ENCODE results near the gene KCTD7.
"Not testable (repeated sequence)": the region's sequence is repeated elsewhere in the genome, so short reads cannot be mapped to it uniquely, and the experiment has no call there.

The KCTD7 gene

DNA sequence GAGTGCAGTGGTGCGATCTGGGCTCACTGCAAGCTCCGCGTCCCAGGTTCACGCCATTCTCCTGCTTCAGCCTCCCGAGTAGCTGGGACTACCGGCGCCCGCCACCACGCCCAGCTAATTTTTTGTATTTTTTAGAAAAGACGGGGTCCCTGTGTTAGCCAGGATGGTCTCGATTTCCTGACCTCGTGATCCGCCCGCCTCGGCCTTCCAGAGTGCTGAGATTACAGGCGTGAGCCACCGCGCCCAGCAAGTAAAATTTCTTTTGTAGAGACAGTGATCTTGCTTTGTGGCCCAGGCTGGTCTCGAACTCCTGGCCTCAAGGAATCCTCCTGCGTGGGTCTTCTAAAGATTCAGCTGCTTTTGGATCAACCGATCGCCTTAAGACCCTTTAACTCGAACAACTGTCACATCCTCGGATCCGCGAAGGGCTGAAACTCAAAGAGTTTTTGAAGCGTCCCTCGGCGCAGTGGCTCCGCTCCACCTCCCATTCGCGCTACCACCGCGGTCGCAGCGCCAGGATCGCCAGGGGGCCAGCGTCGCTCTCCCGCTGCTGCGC lies 25.1 kb downstream of the KCTD7 start:
- DNase-seq (ENCODE audit: low read depth, low spot score): not testable (repeated sequence)

DNA sequence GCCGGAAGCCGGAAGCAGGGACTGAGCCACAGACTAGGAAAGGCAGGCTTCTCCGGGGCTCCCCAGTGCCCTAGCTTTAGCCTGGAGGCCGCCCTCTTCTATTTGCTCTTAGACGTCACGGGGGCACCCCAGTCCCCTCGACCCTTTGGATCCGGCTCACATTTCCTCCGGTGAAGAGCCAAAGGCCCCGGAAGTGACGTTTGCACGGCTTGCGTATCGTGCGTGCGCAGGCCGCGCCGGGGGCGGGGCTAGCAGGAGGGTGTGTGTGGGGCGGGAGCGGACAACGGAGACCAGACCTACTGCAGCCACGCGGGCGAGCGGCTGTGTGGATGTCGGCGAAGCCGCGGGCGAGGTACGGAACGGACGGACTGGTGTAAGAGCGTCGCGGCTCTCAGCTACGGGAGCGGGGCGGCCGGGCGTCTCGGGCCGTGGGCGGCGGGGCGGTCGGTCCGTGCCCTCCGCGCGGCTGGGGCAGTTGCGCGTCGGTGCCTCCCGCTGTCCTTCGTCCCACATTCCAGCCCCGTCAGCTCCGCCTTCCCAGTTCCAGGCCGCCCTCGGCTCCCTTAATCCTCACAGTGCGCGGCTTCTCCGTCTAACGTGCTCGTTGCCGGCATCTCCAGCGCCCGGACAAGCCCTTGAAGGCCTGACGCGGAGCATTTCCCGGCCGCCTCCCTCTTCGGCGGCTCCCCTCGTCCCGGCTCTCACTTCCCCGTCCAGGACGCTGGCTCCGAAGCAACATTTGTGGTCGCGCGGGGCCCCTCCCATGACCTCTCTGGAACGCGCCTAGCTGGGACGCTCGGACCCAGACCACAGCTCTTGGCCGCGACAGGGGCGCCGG lies 25.8 kb downstream of the KCTD7 start:
- DNase-seq (ENCODE audit: low read depth, low spot score): peak; percentile 91

DNA sequence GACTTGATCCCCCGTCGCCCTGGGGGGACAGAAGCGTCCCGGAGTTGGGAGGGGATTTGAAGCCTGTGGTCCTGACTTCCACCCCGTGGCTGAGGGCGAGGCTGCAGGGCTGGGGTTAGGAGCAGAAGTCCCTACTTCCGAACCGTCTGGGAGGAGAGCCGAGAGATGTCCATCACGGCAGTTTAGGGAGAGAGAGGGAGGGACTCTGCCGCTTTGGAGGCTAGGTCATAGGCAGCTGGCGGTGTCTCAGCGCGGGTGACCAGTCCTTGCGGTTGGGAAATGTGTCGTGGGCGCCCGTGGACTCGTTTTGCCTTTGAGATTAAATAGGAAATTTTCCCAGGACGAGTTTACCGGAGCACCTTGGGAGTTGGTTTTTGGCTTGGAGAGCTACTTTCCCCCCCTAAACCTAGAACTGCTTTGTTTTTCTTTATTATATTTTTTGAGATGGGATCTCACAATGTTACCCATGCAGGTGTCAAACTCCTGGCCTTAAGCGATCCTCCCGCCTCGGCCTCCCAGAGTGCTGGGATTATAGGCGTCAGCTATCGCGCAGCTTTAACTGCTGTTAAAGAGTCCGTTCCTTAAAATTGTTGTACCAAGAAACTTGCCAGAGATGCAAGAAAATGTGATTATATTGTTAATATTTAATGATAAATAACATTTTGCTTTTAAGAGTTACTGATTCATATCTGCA lies 26.6 kb downstream of the KCTD7 start:
- not testable (repeated sequence) for DNase-seq (ENCODE audit: low read depth, low spot score)

DNA sequence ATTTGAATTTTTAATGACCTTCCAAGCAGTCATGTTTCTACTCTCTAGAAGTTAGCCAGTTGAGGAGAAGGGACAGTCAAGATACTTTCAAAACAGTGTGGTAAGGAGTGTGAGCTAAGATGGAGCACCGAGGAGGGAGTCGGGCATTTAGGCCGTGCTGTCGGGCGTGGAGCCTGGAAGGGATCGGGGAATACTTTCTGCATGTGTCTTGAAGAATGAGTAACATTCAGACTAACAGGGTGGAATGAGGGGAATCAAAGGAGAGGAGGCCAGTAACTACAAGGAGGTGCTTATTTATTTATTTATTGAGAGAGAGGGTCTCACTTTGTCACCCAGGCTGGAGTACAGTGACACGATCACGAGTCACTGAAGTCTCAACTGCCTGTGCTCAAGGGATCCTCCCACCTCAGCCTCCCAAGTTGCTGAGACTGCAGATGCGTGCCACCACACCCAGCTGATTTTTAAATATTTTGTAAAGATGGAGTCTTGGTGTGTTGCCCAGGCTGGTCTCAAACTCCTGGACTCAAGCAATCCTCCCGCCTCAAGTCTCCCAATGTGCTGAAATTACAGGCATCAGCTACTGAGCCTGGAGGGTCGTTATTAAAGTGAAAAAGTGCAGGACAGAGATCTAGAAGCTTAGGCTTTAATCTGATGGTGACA lies 27.3 kb downstream of the KCTD7 start:
- not testable (repeated sequence) for DNase-seq (ENCODE audit: low read depth, low spot score)

DNA sequence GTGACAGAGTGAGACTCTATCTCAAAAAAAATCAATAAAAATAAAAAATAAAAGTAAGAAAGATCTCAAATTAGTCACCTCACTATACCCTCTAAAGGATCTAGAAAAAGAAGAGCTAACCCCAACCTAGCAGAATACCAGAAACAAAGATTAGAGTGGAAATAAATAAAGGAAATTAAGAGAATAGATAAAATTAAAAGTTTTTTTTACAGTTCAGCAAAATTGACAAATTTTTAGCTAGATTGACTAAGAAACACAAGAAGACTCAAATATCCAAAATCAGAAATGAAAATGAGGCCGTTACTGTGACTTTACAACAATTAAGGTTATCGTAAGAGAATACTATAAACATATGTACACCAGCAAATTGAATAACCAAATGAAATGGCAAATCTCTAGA lies 29.1 kb downstream of the KCTD7 start:
- no peak for DNase-seq (ENCODE audit: low read depth, low spot score)

DNA sequence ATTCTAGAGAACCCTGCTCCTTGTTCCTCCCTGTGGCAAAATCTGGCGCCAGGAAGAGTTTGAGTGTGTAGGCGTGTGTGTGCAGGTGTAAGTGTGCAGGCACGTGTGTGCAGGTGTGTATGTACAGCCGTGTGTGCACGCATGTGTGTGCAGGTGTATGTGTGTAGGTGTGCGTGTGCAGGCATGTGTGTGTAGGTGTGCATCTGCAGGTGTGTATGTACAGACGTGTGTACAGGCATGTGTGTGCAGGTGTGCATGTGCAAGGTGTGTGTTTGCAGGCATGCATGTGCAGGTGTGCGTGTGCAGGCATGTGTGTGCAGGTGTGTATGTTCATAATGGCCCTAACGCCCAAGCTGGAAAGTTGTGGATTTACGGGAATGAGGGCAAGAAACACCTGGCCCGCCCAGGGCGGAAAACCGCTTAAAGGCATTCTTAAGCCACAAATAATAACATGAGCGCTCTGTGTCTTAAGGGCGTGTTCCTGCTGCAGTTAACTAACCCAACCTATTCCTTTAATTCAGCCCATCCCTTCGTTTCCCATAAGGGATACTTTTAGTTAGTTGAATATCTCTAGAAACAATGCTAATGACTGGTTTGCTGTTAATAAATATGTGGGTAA lies 34.1 kb downstream of the KCTD7 start:
- DNase-seq (ENCODE audit: low read depth, low spot score): no peak

DNA sequence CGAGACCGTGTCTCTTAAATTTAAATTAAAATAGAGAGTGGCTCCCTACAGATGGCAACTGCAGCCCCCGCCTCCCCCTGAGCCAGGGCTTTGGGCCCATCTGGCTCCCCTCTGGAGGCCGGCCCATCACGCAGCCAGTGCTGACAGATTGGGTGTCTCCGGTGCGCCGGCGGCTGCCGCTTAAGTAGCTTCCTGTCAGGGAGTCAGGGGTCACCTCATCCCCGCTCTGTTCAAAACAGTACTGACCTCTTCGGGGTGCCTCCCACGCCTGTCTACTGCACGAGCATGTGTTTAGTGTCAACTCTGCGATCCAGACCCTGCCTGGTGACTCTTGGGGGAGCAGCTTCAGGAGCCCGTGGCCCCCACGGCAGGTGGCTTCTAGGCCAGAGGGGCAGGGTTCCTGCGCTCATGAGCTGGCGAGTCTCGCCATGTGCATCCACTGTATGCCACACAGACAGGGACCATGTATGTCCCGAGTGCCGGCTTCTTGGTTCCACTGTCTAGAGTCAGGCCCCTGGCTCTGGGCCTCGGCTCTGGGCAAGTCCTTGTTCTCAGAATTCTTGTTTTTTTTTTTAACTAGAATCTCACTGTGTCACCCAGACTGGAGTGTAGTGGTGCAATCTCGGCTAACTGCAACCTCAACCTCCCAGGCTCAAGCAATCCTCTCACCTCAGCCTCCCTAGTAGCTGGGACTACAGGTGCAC lies 36.1 kb downstream of the KCTD7 start:
- no peak for DNase-seq (ENCODE audit: low read depth, low spot score)

DNA sequence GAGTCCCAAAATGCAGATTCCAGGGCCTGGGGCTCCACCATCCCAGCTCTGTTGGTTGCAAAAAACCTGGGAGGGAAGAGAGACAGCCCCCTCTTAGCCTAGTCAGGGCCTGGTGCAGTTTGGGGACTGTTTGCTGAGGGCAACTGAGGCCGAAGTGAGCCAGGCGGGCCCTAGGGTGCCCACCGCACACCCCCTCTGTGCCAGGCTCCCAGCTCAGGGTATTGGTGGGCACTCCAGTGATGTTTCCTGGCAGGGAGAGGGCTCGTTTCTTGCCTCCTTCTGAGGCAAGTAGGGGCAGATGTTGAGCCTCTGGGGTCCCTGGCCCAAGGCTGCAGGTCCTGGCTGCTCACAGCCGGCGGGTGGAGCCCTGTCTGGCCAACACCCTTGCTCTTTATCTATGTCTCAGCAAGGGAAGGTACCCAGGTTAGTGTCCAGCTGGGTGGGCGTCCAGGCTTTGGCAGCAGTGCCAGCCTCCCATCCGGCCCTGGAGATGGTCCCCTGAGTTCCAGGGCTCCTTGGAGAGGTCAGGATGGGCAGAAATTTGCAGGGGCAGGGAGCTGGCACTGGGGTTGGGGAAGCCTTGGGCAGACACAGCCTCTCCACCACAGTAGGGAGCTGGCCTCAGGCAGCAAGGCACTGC lies 37.8 kb downstream of the KCTD7 start:
- DNase-seq (ENCODE audit: low read depth, low spot score): no peak

DNA sequence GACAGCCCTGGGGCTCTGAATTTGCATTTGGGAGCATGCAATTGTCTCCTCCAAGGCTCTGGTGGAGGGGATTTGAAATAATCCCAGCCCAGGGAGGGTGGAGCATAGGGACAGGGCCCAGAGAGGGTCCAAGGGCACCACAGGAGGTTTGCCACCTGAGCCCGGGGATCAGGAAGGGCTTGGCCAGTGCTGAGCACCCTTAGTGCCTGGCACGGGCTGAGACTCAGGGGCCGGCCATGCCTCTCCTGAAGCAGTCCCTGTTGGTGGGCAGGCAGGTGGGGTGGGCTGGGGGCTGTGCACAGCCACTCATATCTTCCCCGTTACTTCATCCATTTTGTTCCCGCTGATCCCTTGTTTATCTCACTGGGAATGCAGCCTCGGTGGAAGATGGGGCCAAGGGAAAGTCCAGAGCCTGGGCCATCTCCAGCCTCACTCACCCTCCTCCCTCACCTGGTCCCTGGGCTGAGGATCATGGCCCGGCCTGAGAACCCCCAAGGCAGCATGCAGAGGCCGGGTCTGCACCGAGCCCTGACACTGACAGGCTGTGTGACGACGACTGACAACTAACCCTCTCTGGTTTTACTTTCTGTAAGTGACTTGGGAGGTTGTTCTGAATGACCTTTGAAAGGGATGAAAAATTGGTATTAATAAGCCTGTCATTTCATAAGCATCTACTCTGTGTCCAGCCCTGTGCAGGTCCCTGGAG lies 38.5 kb downstream of the KCTD7 start:
- DNase-seq (ENCODE audit: low read depth, low spot score): no peak

DNA sequence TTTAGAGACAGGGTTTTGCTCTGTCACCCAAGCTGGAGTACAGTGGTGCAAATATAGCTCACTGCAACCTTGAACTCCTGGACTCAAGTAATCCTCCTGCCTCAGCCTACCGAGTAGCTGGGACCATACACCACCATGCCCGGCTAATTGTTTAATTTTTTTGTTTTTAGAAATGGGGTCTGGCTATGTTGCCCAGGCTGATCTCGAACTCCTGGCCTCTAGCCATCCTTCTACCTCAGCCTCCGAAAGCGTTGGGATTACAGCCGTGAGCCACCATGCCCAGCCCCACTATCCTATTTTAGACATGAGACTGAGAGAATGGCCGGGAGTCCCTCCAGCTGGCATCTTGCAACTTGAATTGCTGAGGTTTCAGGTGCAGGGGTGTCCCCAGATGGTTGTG lies 39.4 kb downstream of the KCTD7 start:
- no peak for DNase-seq (ENCODE audit: low read depth, low spot score)

DNA sequence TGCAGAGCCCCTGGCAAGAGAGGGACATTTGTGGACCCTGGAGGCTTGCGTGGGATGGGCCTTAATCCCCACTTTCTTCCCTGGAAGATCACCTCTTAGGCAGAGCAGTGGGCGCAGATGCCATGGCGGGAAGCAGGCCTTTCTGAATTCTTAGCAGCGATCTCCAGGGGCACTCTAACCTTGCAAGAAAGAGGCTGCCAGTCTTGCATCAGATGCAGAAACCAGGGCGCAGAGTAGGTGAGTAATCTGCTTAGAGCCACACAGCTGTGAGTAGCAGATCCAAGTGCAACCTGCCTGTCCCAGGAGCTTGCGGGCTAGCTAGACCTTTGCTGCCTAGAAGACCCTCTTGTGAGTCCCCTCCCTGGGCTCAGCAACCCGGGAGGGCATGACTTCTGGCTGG lies 40.0 kb downstream of the KCTD7 start:
- DNase-seq (ENCODE audit: low read depth, low spot score): no peak

DNA sequence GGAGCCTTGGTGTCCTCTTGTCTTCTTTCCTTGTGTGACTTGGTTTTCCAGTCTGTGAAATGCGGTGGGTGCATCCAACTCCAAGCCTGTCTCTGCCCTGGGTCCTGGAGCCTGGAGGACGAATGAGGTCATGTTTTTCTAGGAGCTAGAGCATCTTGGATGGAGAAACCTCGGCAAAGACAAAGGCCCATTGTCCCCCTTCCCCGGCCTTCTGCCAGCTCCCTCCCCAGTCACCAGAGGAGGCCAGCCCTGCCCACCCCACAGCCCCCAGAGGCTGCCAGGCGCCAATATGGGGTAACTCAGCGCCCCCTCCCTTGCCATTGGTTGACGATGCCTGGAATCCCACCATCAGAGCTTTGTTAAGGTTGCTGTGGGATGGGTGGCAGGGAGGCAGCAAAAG lies 40.4 kb downstream of the KCTD7 start:
- no peak for DNase-seq (ENCODE audit: low read depth, low spot score)

DNA sequence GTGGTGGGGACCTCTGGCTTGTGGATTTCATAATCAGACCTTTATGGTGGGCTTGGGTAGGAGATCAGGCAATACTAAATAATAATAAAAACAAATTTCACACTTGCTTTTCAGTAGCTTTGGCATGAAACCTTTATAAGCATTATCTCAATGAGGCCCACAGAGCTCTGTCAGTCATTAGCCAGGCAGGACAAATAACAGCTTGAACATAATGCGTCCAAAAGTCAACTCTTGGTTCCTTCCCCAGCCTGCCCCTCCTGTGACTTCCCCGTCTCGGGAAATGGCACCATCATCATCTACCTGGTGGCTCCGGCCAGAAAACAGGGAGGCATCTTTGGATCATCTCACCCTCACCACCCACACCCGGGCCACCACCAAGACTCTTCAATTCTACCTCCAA lies 40.8 kb downstream of the KCTD7 start:
- no peak for DNase-seq (ENCODE audit: low read depth, low spot score)

DNA sequence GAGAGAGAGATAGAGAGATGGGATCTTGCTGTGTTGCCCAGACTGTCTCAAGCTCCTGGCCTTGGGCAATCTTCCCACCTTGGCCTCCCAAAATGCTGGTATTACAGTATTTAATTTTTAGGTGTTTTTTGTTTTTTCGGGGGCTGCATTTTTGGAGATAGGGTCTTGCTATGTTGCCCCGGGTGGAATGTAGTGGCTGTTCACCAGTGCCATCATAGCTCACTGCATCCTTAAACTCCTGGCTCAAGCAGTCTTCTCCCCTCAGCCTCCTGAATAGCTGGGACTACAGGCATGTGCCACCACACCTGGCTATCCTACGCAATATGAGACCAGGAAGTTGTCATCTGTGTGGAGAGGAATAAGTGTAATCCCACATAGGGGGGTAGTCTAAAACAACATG lies 42.4 kb downstream of the KCTD7 start:
- DNase-seq (ENCODE audit: low read depth, low spot score): no peak

DNA sequence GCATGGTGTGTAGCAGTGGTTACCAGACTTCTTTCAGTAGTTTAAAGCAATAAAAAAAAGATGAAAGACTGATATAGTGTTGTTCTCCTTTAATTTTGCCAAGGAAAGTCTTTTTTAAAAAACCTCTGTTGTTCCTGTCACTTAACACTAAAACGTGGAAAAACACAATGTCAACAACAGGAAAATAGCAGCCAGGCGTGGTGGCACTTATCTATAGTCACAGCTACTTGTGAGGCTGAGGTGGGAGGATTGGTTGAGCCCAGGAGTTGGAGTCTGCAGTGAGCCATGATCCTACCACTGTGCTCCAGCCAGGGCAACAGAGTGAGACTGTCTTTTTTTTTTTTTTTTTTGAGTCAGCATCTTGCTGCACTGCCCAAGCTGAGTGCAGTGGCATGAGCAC lies 42.8 kb downstream of the KCTD7 start:
- DNase-seq (ENCODE audit: low read depth, low spot score): not testable (repeated sequence)

DNA sequence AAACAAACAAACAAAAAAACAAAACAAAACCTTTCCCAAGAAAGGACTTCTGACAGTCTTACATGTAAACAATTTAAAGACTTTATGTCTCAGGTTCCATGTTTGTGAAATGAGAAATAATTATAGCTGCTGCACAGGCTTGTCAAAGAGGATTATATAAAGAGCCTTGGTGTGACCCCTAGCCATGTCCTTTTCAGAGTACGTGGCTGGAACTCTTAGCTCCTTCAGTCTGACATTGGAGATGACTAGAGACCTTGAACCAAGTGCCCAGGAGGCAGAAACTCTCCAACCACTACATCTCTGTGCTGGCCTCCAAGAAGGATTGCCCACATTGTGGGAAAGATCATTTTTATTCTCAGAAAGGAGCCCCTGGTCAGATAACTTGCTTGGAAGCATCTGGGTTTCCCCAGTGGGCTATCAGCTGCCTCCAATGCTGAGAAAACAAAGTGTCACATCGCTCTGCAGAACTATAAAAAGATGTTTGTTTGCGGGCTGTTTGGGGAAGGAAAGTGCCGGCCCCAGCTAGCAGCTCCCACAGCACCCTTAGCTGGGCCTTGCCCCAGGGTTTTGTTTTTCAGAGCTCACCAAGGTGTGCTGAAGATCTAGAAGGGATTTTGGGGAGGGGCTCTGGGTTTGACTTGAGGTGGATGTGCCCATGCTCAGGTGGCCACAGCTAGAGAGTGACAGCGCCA lies 43.9 kb downstream of the KCTD7 start:
- DNase-seq (ENCODE audit: low read depth, low spot score): not testable (repeated sequence)

DNA sequence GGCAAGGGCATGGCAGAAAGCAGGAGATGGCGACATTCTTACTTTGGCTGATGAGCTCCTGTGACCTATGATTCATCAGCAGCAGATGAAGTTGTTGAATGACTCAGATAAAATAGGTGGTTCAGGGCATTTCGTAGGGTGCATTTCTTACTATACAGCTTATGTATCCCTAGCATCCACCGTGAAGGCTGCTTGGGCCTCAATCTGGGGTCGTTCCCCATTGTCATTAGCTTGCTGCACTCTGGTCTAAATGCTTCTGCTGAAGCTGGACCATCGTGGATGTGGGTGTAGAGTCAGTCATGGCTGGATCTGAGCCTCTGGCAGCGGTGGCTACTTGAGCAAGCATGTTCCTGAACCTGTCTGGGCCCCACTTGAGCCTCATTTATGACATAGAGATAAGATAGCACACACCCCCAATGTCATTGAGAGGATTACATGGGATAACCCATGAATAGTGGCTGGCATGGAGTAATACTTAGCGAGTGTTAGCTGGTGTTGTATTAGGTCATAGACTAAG lies 44.5 kb downstream of the KCTD7 start:
- not testable (repeated sequence) for DNase-seq (ENCODE audit: low read depth, low spot score)

DNA sequence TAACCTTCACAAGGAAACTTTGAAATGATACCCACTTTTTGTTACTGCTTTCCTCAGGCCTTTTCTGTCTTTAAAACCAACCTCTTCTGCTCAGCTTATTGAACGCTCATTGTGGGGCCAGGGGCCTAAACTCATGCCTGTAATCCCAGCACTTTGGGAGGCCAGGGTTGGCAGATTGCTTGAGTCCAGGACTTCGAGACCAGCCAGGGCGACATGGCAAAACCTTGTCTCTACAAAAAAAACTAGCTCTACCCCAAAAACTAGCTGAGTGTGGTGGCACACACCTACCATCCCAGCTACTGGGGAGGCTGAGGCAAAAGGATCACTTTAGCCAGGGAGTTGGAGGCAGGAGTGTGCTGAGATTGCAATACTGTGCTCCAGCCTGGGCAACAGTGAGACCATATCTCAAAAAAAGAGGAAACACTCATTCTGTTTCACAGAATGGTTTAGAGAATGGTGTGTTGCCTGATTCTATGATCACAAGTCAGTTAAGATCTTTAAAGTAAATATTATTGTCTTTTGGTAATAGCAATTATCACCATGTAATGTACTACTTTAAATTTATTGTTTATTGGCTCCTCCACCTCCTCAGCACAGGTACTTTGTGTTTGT lies 51.1 kb downstream of the KCTD7 start:
- no peak for DNase-seq (ENCODE audit: low read depth, low spot score)
